ENCODE measurements around the gene HOXA9. TPM values are rescaled to one million over a fixed set of nuclear protein-coding genes. Genes with fewer than 3 reads are reported as not detected.

Gene HOXA9
- total RNA-seq, 1 experiment from 2014 or later, result 91.0 TPM

GRCh38 chr7:27141137-27141922 lies 24.0 kb downstream of the HOXA9 start:
- intact Hi-C loops (cut with micrococcal nuclease), result no loop called here
- Histone ChIP-seq H3K9ac (ENCODE audit: low read length) (no peak overlapping the region), H3K79me2 (ENCODE audit: insufficient read depth, low read length) (no peaks in the 10 kb centered on the region)

More at GRCh38 chr7:27141137-27141922, 24.0 kb downstream of the HOXA9 start:
- ChIA-PET CTCF (interaction anchor here (0.6 to 0.7 kb wide), 2 partner anchors 48 to 233 kb away, joined by 3 to 6 read pairs; no protein-coding TSS in a partner anchor), POLR2A (interaction anchor here (0.7 kb wide), 1 partner anchor 9 kb away, joined by 3 read pairs; no protein-coding TSS in a partner anchor), RAD21 (ENCODE audit: low non-redundant PET in 1 of 2, low total read pairs in 2 of 2, uncharacterized antibody in 2 of 2, unreplicated experiment in 2 of 2) (no interaction called here)
- Histone ChIP-seq H3K27ac (ENCODE audit: low read depth, low read length) (no peak overlapping the region), H3K4me2 (ENCODE audit: low read length) (no peak overlapping the region), H3K4me1 (ENCODE audit: control insufficient read depth in 1 of 2, insufficient read depth in 2 of 2, low read length in 2 of 2) (peaks cover 6 to 21% of the 10 kb centered on the region in 2 experiments), H3K4me3 (replicated peaks in 1 of 2; ENCODE audit: low read depth in 1 of 2, low read length in 2 of 2) (no peak overlapping the region), H4K20me1 (ENCODE audit: insufficient read depth) (no peaks in the 10 kb centered on the region), H3K27me3 (ENCODE audit: insufficient read depth, low read length) (no peaks in the 10 kb centered on the region), H2AFZ (ENCODE audit: low read depth, low read length, poor library complexity, severe bottlenecking) (no peak overlapping the region), H3K36me3 (ENCODE audit: control insufficient read depth in 1 of 2, insufficient read depth in 2 of 2, low read length in 2 of 2) (peaks cover 8 to 12% of the 10 kb centered on the region in 2 experiments; a peak in 3 of 4 replicates), H3K9me3 (ENCODE audit: control insufficient read depth in 1 of 2, insufficient read depth in 1 of 2, low read depth in 1 of 2, low read length in 2 of 2) (no peaks in the 10 kb centered on the region), H3K9me2 (ENCODE audit: insufficient read depth) (no peaks in the 10 kb centered on the region)
- TF ChIP-seq, protein P1, sequence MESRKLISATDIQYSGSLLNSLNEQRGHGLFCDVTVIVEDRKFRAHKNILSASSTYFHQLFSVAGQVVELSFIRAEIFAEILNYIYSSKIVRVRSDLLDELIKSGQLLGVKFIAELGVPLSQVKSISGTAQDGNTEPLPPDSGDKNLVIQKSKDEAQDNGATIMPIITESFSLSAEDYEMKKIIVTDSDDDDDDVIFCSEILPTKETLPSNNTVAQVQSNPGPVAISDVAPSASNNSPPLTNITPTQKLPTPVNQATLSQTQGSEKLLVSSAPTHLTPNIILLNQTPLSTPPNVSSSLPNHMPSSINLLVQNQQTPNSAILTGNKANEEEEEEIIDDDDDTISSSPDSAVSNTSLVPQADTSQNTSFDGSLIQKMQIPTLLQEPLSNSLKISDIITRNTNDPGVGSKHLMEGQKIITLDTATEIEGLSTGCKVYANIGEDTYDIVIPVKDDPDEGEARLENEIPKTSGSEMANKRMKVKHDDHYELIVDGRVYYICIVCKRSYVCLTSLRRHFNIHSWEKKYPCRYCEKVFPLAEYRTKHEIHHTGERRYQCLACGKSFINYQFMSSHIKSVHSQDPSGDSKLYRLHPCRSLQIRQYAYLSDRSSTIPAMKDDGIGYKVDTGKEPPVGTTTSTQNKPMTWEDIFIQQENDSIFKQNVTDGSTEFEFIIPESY (IDR thresholded peaks at IDR 0.05; ENCODE audit: extremely low read depth, insufficient replicate concordance, low read length), result no peak
- TF ChIP-seq SP1 (IDR thresholded peaks at IDR 0.05; ENCODE audit: low read depth) (no peak), RAD21 (IDR thresholded peaks at IDR 0.05; ENCODE audit: low read depth) (no peak), REST (IDR thresholded peaks at IDR 0.05; ENCODE audit: low read depth) (no peak), EGR1 (IDR thresholded peaks at IDR 0.05; ENCODE audit: low read depth) (no peak), POLR2AphosphoS5 (IDR thresholded peaks at IDR 0.05; ENCODE audit: low read depth, low read length) (no peak), ZFX (IDR thresholded peaks at IDR 0.05) (no peak), EZH2 (IDR thresholded peaks at IDR 0.05) (no peak), ATF3 (IDR thresholded peaks at IDR 0.05) (no peak), CEBPB (IDR thresholded peaks at IDR 0.05; ENCODE audit: low read depth) (no peak), ZNF274 (IDR thresholded peaks at IDR 0.05; ENCODE audit: low read depth, low read length) (no peak), SIN3A (IDR thresholded peaks at IDR 0.05; ENCODE audit: low read depth) (no peak)
- TF ChIP-seq, protein P2, sequence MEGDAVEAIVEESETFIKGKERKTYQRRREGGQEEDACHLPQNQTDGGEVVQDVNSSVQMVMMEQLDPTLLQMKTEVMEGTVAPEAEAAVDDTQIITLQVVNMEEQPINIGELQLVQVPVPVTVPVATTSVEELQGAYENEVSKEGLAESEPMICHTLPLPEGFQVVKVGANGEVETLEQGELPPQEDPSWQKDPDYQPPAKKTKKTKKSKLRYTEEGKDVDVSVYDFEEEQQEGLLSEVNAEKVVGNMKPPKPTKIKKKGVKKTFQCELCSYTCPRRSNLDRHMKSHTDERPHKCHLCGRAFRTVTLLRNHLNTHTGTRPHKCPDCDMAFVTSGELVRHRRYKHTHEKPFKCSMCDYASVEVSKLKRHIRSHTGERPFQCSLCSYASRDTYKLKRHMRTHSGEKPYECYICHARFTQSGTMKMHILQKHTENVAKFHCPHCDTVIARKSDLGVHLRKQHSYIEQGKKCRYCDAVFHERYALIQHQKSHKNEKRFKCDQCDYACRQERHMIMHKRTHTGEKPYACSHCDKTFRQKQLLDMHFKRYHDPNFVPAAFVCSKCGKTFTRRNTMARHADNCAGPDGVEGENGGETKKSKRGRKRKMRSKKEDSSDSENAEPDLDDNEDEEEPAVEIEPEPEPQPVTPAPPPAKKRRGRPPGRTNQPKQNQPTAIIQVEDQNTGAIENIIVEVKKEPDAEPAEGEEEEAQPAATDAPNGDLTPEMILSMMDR (IDR thresholded peaks at IDR 0.05 in 2 of 3, conservative IDR thresholded peaks at IDR 0.05 in 1 of 3; ENCODE audit: borderline replicate concordance in 1 of 3, insufficient read depth in 1 of 3, low read depth in 2 of 3, low read length in 2 of 3), result no peak
- ATAC-seq (no peak), DNase-seq (ENCODE audit: low read depth, low spot score) (no peak)
- no TSS peak for BruUV-seq (replicated peaks)
